Omental fat pad (tissue), 4 donors: ENCODE results near the gene PRAF2. TPM values are rescaled to one million over a fixed set of nuclear protein-coding genes. Genes with fewer than 3 reads are reported as not detected.

Source experiments
- ATAC-seq: fragments of 150-250 bp; one replicate; pipeline ENCODE4 v1.9.1; 2016; ENCODE audit warnings: mild to moderate bottlenecking, moderate library complexity; ENCODE audit not compliant: low FRiP score
- DNase-seq: peaks from one replicate; pipeline ENCODE4 v3.0.0-alpha.2; 2019; ENCODE audit warnings: low spot score
- CTCF ChIP-seq, 3 donors: fragments of 450-650 bp; IDR thresholded peaks; one replicate each; pipeline ENCODE4 v1.5.1; 2016 to 2017; ENCODE audit warnings: antibody characterized with exemption in 3 of 3, mild to moderate bottlenecking in 3 of 3, moderate library complexity in 2 of 3
- total RNA-seq, 4 donors: library from RNA; depleted of rRNA; stranded (reverse); fragments of >200 nt; gene quantifications; one replicate each; pipeline ENCODE4 v1.1.0, GENCODE V29; 2016

PRAF2 gene
- total RNA-seq, 4 donors from 2014 or later: 7.8 to 17.3 (median 12.3) TPM

GRCh38 chrX:49075347-49075746, 1.5 kb upstream of the PRAF2 start:
- ATAC-seq: no peak
- DNase-seq: no peak
- no peak for TF ChIP-seq CTCF (IDR thresholded peaks at IDR 0.05)

- ATAC-seq (no peak), DNase-seq (no peak)
- no peak for TF ChIP-seq CTCF (IDR thresholded peaks at IDR 0.05)
Measured at GRCh38 chrX:49072712-49073095, 1.1 kb downstream of the PRAF2 start.

GRCh38 chrX:49071877-49072711, 1.7 kb downstream of the PRAF2 start:
- ATAC-seq: peak; percentile 77
- DNase-seq: no peak
- no peak for TF ChIP-seq CTCF (IDR thresholded peaks at IDR 0.05)

- ATAC-seq: no peak
- DNase-seq: no peak
- TF ChIP-seq CTCF (IDR thresholded peaks at IDR 0.05): no peak
Measured at GRCh38 chrX:49070988-49071387, 2.8 kb downstream of the PRAF2 start.

- no peak for DNase-seq
- no peak for ATAC-seq
- no peak for TF ChIP-seq CTCF (IDR thresholded peaks at IDR 0.05)
Measured at GRCh38 chrX:49069038-49069437, 4.8 kb downstream of the PRAF2 start.

GRCh38 chrX:49067285-49068120, 6.3 kb downstream of the PRAF2 start:
- no peak for TF ChIP-seq CTCF (IDR thresholded peaks at IDR 0.05)
- ATAC-seq (no peak), DNase-seq (no peak)
